HL-60 (cell line): ENCODE data around the gene OTOS.

ENCODE experiments used
- CTCF ChIP-seq: IDR thresholded peaks from one replicate; pipeline ENCODE4 v1.5.1; 2011; ENCODE audit warnings: low read length, control low read depth, inconsistent platforms; ENCODE audit not compliant: insufficient read depth
- GABPA ChIP-seq: IDR thresholded peaks from 2 replicates; pipeline ENCODE4 v1.6.1; 2012; ENCODE audit warnings: low read depth
- POLR2AphosphoS5 ChIP-seq: IDR thresholded peaks from 2 replicates; pipeline ENCODE4 v1.6.1; 2012; ENCODE audit warnings: low read depth
- TF ChIP-seq, protein P1 (sequence below): IDR thresholded peaks from 2 replicates; pipeline ENCODE4 v1.6.1; 2012; ENCODE audit warnings: low read depth; ENCODE audit not compliant: insufficient replicate concordance

DNA sequence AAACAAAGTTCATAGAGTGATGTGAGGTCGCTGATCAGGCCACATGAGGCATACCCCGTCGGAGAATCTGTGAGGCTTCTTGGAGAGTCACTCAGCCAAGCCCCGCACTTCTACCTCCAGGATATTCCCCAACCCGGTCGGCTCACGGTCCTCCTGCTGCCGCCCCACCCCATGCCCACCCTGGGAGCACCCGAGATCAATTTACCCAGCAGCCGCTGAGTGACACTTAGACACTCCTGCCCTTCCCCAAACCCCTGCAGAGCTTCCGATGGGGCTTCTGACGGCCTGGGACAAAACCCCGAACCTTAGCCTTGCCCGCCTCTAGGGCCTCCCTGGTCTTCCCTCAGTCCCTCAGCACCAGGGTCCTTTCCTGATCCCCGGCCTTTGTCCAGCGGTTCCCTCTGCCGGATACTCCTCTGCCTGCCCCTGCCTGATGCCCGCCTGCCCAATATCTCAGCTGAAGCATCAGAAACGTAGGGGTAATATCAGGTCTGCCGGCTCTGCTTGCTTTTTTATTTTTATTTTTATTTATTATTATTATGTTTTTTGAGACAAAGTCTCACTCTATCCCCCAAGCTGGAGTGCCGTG is 18.9 kb upstream of the OTOS start:
- TF ChIP-seq CTCF (no peak), POLR2AphosphoS5 (no peak), GABPA (no peak)
- TF ChIP-seq, protein P1, sequence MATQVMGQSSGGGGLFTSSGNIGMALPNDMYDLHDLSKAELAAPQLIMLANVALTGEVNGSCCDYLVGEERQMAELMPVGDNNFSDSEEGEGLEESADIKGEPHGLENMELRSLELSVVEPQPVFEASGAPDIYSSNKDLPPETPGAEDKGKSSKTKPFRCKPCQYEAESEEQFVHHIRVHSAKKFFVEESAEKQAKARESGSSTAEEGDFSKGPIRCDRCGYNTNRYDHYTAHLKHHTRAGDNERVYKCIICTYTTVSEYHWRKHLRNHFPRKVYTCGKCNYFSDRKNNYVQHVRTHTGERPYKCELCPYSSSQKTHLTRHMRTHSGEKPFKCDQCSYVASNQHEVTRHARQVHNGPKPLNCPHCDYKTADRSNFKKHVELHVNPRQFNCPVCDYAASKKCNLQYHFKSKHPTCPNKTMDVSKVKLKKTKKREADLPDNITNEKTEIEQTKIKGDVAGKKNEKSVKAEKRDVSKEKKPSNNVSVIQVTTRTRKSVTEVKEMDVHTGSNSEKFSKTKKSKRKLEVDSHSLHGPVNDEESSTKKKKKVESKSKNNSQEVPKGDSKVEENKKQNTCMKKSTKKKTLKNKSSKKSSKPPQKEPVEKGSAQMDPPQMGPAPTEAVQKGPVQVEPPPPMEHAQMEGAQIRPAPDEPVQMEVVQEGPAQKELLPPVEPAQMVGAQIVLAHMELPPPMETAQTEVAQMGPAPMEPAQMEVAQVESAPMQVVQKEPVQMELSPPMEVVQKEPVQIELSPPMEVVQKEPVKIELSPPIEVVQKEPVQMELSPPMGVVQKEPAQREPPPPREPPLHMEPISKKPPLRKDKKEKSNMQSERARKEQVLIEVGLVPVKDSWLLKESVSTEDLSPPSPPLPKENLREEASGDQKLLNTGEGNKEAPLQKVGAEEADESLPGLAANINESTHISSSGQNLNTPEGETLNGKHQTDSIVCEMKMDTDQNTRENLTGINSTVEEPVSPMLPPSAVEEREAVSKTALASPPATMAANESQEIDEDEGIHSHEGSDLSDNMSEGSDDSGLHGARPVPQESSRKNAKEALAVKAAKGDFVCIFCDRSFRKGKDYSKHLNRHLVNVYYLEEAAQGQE = no peak
